HepG2 (cell line): ENCODE measurements around the gene TUBB. TPM values are rescaled to one million over a fixed set of nuclear protein-coding genes. Genes with fewer than 3 reads are reported as not detected.

Experiments used
- CREB1 ChIP-seq, 2 experiments: fragments of 450-650 bp in 1 of 2; IDR thresholded peaks; 2 replicates each; pipeline ENCODE4 v1.6.1; 2016 to 2017; ENCODE audit warnings: control low read depth in 1 of 2, mild to moderate bottlenecking in 1 of 2, missing compliant biosample characterization in 1 of 2, missing genetic modification characterization in 1 of 2
- HES4 ChIP-seq: sonication (generic); formaldehyde crosslinking; IDR thresholded peaks from 2 replicates; pipeline ENCODE4 v1.9.0; 2021; ENCODE audit warnings: mild to moderate bottlenecking, missing genetic modification reagents, borderline replicate concordance
- HNF4A ChIP-seq: sonication (generic); formaldehyde crosslinking; IDR thresholded peaks from 2 replicates; pipeline ENCODE4 v1.4.0; 2020; ENCODE audit warnings: missing genetic modification reagents
- IRF2 ChIP-seq: IDR thresholded peaks from 2 replicates; pipeline ENCODE4 v1.6.1; 2018; ENCODE audit warnings: missing genetic modification reagents, missing compliant biosample characterization
- KDM2A ChIP-seq: sonication (generic); formaldehyde crosslinking; IDR thresholded peaks from 2 replicates; pipeline ENCODE4 v1.4.0; 2020; ENCODE audit warnings: low read depth, missing genetic modification reagents, borderline replicate concordance
- MED1 ChIP-seq: sonication (generic); formaldehyde crosslinking; IDR thresholded peaks from 2 replicates; pipeline ENCODE4 v1.4.0; 2020; ENCODE audit warnings: missing genetic modification reagents
- MEIS2 ChIP-seq: sonication (generic); formaldehyde crosslinking; IDR thresholded peaks from 2 replicates; pipeline ENCODE4 v1.9.0; 2021; ENCODE audit warnings: mild to moderate bottlenecking, missing genetic modification reagents
- MXD3 ChIP-seq: IDR thresholded peaks from 2 replicates; pipeline ENCODE4 v1.6.1; 2016; ENCODE audit warnings: mild to moderate bottlenecking, missing biosample characterization, missing genetic modification reagents
- PRDM15 ChIP-seq: sonication (generic); formaldehyde crosslinking; IDR thresholded peaks from 2 replicates; pipeline ENCODE4 v1.4.0; 2020; ENCODE audit warnings: missing genetic modification reagents
- TOPORS ChIP-seq: sonication (generic); formaldehyde crosslinking; IDR thresholded peaks from 2 replicates; pipeline ENCODE4 v1.8.0; 2023; ENCODE audit warnings: mild to moderate bottlenecking, missing genetic modification reagents
- ZHX2 ChIP-seq, 2 experiments: sonication (generic) in 1 of 2; formaldehyde crosslinking in 1 of 2; IDR thresholded peaks; 2 replicates each; pipeline versions ENCODE4 v1.6.1 to v1.9.0; 2014 to 2022; ENCODE audit warnings: antibody characterized with exemption in 1 of 2, borderline replicate concordance in 1 of 2, inconsistent platforms in 1 of 2, low read depth in 1 of 2, missing genetic modification reagents in 1 of 2
- ZMYM2 ChIP-seq: sonication (generic); formaldehyde crosslinking; IDR thresholded peaks from 2 replicates; pipeline ENCODE4 v1.8.0; 2022; ENCODE audit warnings: mild to moderate bottlenecking, missing genetic modification reagents
- ZMYM4 ChIP-seq: sonication (generic); formaldehyde crosslinking; IDR thresholded peaks from 2 replicates; pipeline ENCODE4 v1.8.1; 2023; ENCODE audit warnings: mild to moderate bottlenecking, missing genetic modification reagents
- ZNF292 ChIP-seq: sonication (generic); formaldehyde crosslinking; IDR thresholded peaks from 2 replicates; pipeline ENCODE4 v1.8.1; 2022; ENCODE audit warnings: mild to moderate bottlenecking, low read depth, missing genetic modification reagents, borderline replicate concordance
- ZNF629 ChIP-seq: sonication (generic); formaldehyde crosslinking; conservative IDR thresholded peaks from 2 replicates; pipeline ENCODE4 v1.5.0; 2020; ENCODE audit warnings: missing genetic modification reagents
- ZNF691 ChIP-seq: sonication (generic); formaldehyde crosslinking; IDR thresholded peaks from 2 replicates; pipeline ENCODE4 v1.4.0; 2020; ENCODE audit warnings: missing genetic modification reagents, low read depth, mild to moderate bottlenecking, borderline replicate concordance
- ZNF768 ChIP-seq: sonication (generic); formaldehyde crosslinking; IDR thresholded peaks from 2 replicates; pipeline ENCODE4 v1.4.0; 2020; ENCODE audit warnings: missing genetic modification reagents
- ZNF777 ChIP-seq: sonication (generic); formaldehyde crosslinking; IDR thresholded peaks from 2 replicates; pipeline ENCODE4 v1.4.0; 2020; ENCODE audit warnings: missing genetic modification reagents
- polyA plus RNA-seq, 8 experiments: library from polyadenylated mRNA; depleted of rRNA in 3 of 8; stranded (reverse) in 7 of 8; unstranded in 1 of 8; fragments of >200 nt; fragmentation: Illumina TruSeq in 4 of 8; extraction: Trizol in 4 of 8; gene quantifications; 2 replicates each; pipeline versions ENCODE4 v1.2.1 to v1.2.3, GENCODE V29; 2011 to 2016; ENCODE audit warnings: low read depth in 4 of 8, missing spikeins in 1 of 8, mixed read lengths in 1 of 8; ENCODE audit not compliant: insufficient read depth in 1 of 8
- total RNA-seq, 5 experiments: library from RNA; depleted of rRNA; stranded (reverse); fragments of >200 nt; fragmentation: Illumina TruSeq; extraction: Trizol; gene quantifications; 2 replicates each; pipeline ENCODE4 v1.2.3, GENCODE V29; 2016; ENCODE audit warnings: low read depth in 1 of 5

The TUBB gene
- total and polyA plus RNA-seq, 2 of the 13 experiments (the other 11 are each of a cell fraction or from before 2014, with no cell fraction given), result 911 to 1,163 TPM

GRCh38 chr6:30741789-30742315, 21.7 kb downstream of the TUBB start (continued):
- TF ChIP-seq ZMYM2 (CRISPR knock-in tag) (peak; percentile 47; the same call in 1 of the 2 replicates), ZHX2 (IDR thresholded peaks at IDR 0.05; ENCODE audit: low read depth) (no peak), ZHX2 (CRISPR knock-in tag; IDR thresholded peaks at IDR 0.05; ENCODE audit: borderline replicate concordance) (0 out of 2 replicates have a peak, but pooled peaks have one; percentile 70), ZMYM4 (CRISPR knock-in tag) (0 out of 2 replicates have a peak, but pooled peaks have one; percentile 25), ZNF629 (CRISPR knock-in tag) (0 out of 2 replicates have a peak, but pooled peaks have one; percentile 23), PRDM15 (CRISPR knock-in tag) (peak; percentile 47; the same call in 1 of the 2 replicates), TOPORS (CRISPR knock-in tag) (peak; percentile 14), ZNF292 (CRISPR knock-in tag) (0 out of 2 replicates have a peak, but pooled peaks have one; percentile 50), MXD3 (peak; percentile 8; the same call in 1 of the 2 replicates), KDM2A (peak; percentile 9), HNF4A (CRISPR knock-in tag) (0 out of 2 replicates have a peak, but pooled peaks have one; percentile 14), CREB1 (IDR thresholded peaks at IDR 0.05) (no peak), CREB1 (CRISPR knock-in tag; IDR thresholded peaks at IDR 0.05) (no peak), MED1 (peak; percentile 13; the same call in 1 of the 2 replicates), HES4 (peak; percentile 44; the same call in 1 of the 2 replicates), ZNF691 (CRISPR knock-in tag) (no peak), MEIS2 (CRISPR knock-in tag) (peak; percentile 21; the same call in 1 of the 2 replicates), IRF2 (CRISPR knock-in tag) (no peak; the same call in 1 of the 2 replicates), ZNF777 (CRISPR knock-in tag) (no peak), ZNF768 (CRISPR knock-in tag) (peak; percentile 4; the same call in 1 of the 2 replicates)
